Measurements from ENCODE around the gene RHBDF2. TPM values are rescaled to one million over a fixed set of nuclear protein-coding genes. Genes with fewer than 3 reads are reported as not detected.

RHBDF2 gene
- total and polyA plus RNA-seq, 2 donors (not counting 3 experiments of a cell fraction or from before 2014, with no cell fraction given): 25.5 to 38.5 TPM

GRCh38 chr17:76496464-76496863 is 4.8 kb downstream of the RHBDF2 start:
- Histone ChIP-seq H2AFZ (ENCODE audit: low read depth, low read length) (no peak overlapping the region), H3K4me3 (replicated peaks in 1 of 3; ENCODE audit: insufficient read depth in 1 of 3, low read depth in 1 of 3, low read length in 3 of 3) (no peak overlapping the region), H3K79me2 (ENCODE audit: control insufficient read depth, insufficient read depth, low read length) (peaks cover 19% of the 10 kb centered on the region), H3K9me3 (replicated peaks; ENCODE audit: control insufficient read depth, insufficient read depth, low read length) (no peaks in the 10 kb centered on the region), H3K27ac (ENCODE audit: insufficient read depth, low read depth, low read length) (no peak overlapping the region), H3K4me1 (ENCODE audit: control insufficient read depth, extremely low read depth, insufficient read depth, low read length) (peaks cover 53% of the 10 kb centered on the region), H3K9me1 (replicated peaks; ENCODE audit: control insufficient read depth, extremely low read depth, insufficient read depth, low read length) (no peaks in the 10 kb centered on the region), H3K27me3 (ENCODE audit: control insufficient read depth in 2 of 2, insufficient read depth in 2 of 2, low read length in 2 of 2) (no peaks in the 10 kb centered on the region), H3K9ac (replicated peaks; ENCODE audit: extremely low read depth, insufficient read depth, low read length) (no peak overlapping the region), H3K4me2 (ENCODE audit: insufficient read depth, low read length) (no peak overlapping the region), H4K20me1 (replicated peaks; ENCODE audit: control insufficient read depth, extremely low read depth, insufficient read depth, low read length) (no peaks in the 10 kb centered on the region), H3K36me3 (ENCODE audit: control insufficient read depth in 2 of 2, extremely low read depth in 1 of 2, insufficient read depth in 2 of 2, low read length in 2 of 2) (no peaks in the 10 kb centered on the region)
- ChIA-PET POLR2A (no interaction called here), CTCF (no interaction called here)
- DNase-seq (ENCODE audit: low read depth, low spot score) (no peak), FAIRE-seq (no peak)
- TF ChIP-seq POLR2A (IDR thresholded peaks at IDR 0.05; ENCODE audit: low read depth, low read length): no peak
- no peak for TF ChIP-seq MYC (IDR thresholded peaks at IDR 0.05; ENCODE audit: low read depth, low read length)
- TF ChIP-seq GATA2 (IDR thresholded peaks at IDR 0.05; ENCODE audit: insufficient read depth, insufficient read length, low read depth, low read length): no peak
- TF ChIP-seq POLR2AphosphoS5 (IDR thresholded peaks at IDR 0.05; ENCODE audit: insufficient read depth, low read depth, low read length): no peak
- no peak for TF ChIP-seq JUN (IDR thresholded peaks at IDR 0.05; ENCODE audit: borderline replicate concordance, insufficient read depth, insufficient read length, low read depth)
- TF ChIP-seq, protein P1, sequence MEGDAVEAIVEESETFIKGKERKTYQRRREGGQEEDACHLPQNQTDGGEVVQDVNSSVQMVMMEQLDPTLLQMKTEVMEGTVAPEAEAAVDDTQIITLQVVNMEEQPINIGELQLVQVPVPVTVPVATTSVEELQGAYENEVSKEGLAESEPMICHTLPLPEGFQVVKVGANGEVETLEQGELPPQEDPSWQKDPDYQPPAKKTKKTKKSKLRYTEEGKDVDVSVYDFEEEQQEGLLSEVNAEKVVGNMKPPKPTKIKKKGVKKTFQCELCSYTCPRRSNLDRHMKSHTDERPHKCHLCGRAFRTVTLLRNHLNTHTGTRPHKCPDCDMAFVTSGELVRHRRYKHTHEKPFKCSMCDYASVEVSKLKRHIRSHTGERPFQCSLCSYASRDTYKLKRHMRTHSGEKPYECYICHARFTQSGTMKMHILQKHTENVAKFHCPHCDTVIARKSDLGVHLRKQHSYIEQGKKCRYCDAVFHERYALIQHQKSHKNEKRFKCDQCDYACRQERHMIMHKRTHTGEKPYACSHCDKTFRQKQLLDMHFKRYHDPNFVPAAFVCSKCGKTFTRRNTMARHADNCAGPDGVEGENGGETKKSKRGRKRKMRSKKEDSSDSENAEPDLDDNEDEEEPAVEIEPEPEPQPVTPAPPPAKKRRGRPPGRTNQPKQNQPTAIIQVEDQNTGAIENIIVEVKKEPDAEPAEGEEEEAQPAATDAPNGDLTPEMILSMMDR (IDR thresholded peaks at IDR 0.05; ENCODE audit: extremely low read depth in 1 of 2, insufficient read depth in 1 of 2, low read depth in 1 of 2, low read length in 2 of 2): no peak
- no peak for TF ChIP-seq FOS (IDR thresholded peaks at IDR 0.05; ENCODE audit: borderline replicate concordance, insufficient read depth, low read length)
- TF ChIP-seq MAX (IDR thresholded peaks at IDR 0.05; ENCODE audit: insufficient read depth, insufficient read length): no peak
- no peak for TF ChIP-seq EZH2 (IDR thresholded peaks at IDR 0.05; ENCODE audit: borderline replicate concordance, low read depth, low read length, severe bottlenecking)
- intact Hi-C loops (cut with micrococcal nuclease) (no loop called here), dilution Hi-C loops (cut with MboI; ENCODE audit: extremely low pct_ligation_motif_present, low sequenced_read_pairs) (no loop called here)
- BruUV-seq (replicated peaks): no TSS peak
